SJSA1 (cell line): Measurements from ENCODE around the gene FGD5. TPM values are rescaled to one million over a fixed set of nuclear protein-coding genes. Genes with fewer than 3 reads are reported as not detected.

Experiments
- DNase-seq, 2 experiments: peaks; one replicate each; pipeline ENCODE4 v3.0.0-alpha.2; 2015 to 2020; ENCODE audit warnings: low spot score in 2 of 2, low read depth in 1 of 2
- H3K27ac ChIP-seq: fragments of 250-450 bp; sonication (Bioruptor Pico); 2 replicates; pipeline ENCODE4 v1.5.1; 2020; ENCODE audit warnings: mild to moderate bottlenecking, moderate library complexity
- H3K27me3 ChIP-seq: fragments of 250-450 bp; sonication (Bioruptor Pico); replicated peaks from 2 replicates; pipeline ENCODE4 v1.5.1; 2020; ENCODE audit warnings: mild to moderate bottlenecking, moderate library complexity
- H3K36me3 ChIP-seq: fragments of 250-450 bp; sonication (Bioruptor Pico); 2 replicates; pipeline ENCODE4 v1.5.1; 2020; ENCODE audit warnings: mild to moderate bottlenecking
- H3K4me1 ChIP-seq: fragments of 250-450 bp; sonication (Bioruptor Pico); replicated peaks from 2 replicates; pipeline ENCODE4 v1.6.1; 2021; ENCODE audit warnings: mild to moderate bottlenecking
- H3K4me3 ChIP-seq: fragments of 250-450 bp; sonication (Bioruptor Pico); 2 replicates; pipeline ENCODE4 v1.5.1; 2020; ENCODE audit warnings: mild to moderate bottlenecking
- H3K9me3 ChIP-seq: fragments of 250-450 bp; sonication (Bioruptor Pico); replicated peaks from 2 replicates; pipeline ENCODE4 v1.5.1; 2020; ENCODE audit warnings: mild to moderate bottlenecking
- total RNA-seq: library from RNA; depleted of rRNA; stranded (reverse); fragments of >200 nt; shearing (Covaris generic); gene quantifications from 2 replicates; pipeline ENCODE4 v1.2.3, GENCODE V29; 2014

The FGD5 gene
- total RNA-seq, 1 experiment from 2014 or later = not detected

DNA sequence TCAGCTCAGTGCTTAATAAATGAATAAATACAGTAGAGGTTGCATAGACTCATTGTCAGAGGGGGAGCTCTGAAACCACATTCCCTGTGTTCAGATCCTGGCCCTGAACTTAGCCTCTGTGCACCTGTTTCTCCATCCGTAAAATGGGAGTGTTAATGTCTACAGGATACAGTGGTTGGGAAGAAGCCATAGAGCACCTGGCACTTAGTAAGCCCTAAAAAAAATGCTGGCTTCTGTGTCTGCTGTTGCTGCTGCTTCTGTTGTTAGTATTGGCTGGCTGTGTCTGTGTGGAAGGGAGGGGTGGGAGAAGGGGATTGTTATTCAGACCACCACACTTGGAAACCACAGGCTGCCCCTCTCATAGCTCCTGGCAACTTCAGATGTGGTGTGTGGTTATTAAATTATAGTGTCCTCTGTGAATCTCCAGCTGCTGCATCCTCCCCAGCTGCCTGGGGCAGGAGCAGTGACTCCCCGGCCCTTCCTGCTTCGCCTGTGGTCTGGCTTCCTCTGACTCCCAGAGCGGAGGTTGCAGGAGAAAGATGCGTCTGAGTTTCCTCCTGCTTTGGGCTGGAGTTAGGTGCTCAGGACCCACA lies 31.0 kb downstream of the FGD5 start:
- H3K27me3 ChIP-seq = peaks cover 13% of the 10 kb centered on the region

GRCh38 chr3:14852058-14852594 lies 33.4 kb downstream of the FGD5 start:
- Histone ChIP-seq H3K4me1 (no peaks in the 10 kb centered on the region; the same call in 1 of the 2 replicates), H3K4me3 (no peak overlapping the region), H3K9me3 (no peaks in the 10 kb centered on the region), H3K27me3 (peaks cover 7% of the 10 kb centered on the region), H3K36me3 (no peaks in the 10 kb centered on the region), H3K27ac (no peak overlapping the region)
- no peak for DNase-seq

More for the DNA sequence above, 31.0 kb downstream of the FGD5 start:
- no peaks in the 10 kb centered on the region for H3K9me3 ChIP-seq
- DNase-seq = no peak
- H3K36me3 ChIP-seq = no peaks in the 10 kb centered on the region
- no peak overlapping the region for H3K4me3 ChIP-seq
- H3K4me1 ChIP-seq = no peaks in the 10 kb centered on the region; the same call in 1 of the 2 replicates
- no peak overlapping the region for H3K27ac ChIP-seq

DNA sequence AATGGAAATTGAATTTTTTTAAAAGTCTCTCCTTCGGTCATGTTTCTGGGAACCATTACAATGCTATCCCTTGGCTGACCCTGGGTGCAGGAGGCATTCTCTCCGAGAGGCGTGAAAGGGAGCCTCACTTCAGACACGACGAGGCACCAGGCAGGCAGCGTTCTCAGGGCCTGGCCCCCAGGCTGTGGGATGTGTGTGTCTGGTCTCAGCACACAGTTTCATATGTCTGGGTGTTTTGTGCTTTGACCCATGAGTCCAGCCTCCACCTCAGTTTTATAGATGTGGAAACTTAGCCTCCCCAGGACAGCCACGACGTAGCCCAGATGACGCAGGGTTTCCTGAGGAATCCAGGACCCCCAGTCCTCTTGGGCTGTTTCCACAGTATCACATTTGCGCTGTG lies 34.0 kb downstream of the FGD5 start:
- Histone ChIP-seq H3K4me3 (no peak overlapping the region), H3K27ac (no peak overlapping the region), H3K4me1 (no peaks in the 10 kb centered on the region; the same call in 1 of the 2 replicates), H3K9me3 (no peaks in the 10 kb centered on the region), H3K36me3 (no peaks in the 10 kb centered on the region), H3K27me3 (peaks cover 1% of the 10 kb centered on the region)
- no peak for DNase-seq

GRCh38 chr3:14853271-14853951 lies 34.6 kb downstream of the FGD5 start:
- no peaks in the 10 kb centered on the region for H3K4me1 ChIP-seq
- H3K27me3 ChIP-seq = no peaks in the 10 kb centered on the region
- H3K27ac ChIP-seq = no peak overlapping the region
- DNase-seq = no peak
- no peaks in the 10 kb centered on the region for H3K36me3 ChIP-seq
- H3K4me3 ChIP-seq = no peak overlapping the region
- no peaks in the 10 kb centered on the region for H3K9me3 ChIP-seq

DNA sequence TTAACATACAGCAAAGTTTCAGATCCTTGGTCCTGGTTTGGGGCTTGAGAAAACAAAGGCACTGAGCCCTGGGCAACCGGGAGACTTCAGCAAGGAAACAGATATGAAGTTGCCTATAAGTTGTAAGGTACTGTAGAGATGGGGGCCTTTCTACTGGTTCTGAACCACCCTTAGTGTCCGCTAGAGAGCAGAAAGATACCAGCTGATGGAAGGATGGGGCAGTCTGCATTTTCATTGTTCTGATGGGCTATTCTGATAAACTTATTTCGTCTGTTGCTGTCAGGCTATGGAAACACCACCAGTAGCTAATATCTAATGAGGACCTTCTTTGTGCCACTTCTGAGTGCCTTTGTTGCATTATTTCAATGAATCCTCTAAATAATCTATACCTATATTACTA lies 38.7 kb downstream of the FGD5 start:
- Histone ChIP-seq H3K27ac (no peak overlapping the region), H3K4me3 (no peak overlapping the region), H3K27me3 (no peaks in the 10 kb centered on the region), H3K36me3 (no peaks in the 10 kb centered on the region), H3K9me3 (no peaks in the 10 kb centered on the region), H3K4me1 (no peaks in the 10 kb centered on the region)
- no peak for DNase-seq

DNA sequence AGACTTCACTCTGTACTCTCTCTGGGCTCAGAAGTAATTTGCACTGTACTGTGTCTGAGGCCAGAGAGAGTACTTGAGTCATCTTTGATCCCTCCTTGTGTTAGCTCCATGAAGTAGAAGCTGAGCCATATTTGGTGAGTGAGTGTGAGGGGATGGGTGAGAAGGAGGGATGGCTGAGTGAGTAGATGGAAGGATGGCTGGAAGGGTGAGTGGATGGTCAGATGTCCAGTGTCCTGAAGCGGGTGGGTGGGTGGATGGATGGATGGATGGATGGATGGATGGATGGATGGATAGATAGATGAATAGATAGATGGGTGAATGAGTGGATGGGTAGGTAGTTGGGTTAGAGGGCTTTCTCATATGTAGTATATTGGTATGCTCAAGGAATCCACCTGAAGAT lies 39.3 kb downstream of the FGD5 start:
- no peak for DNase-seq
- H3K27ac ChIP-seq = no peak overlapping the region
- no peaks in the 10 kb centered on the region for H3K4me1 ChIP-seq
- H3K4me3 ChIP-seq = no peak overlapping the region
- no peaks in the 10 kb centered on the region for H3K9me3 ChIP-seq
- no peaks in the 10 kb centered on the region for H3K36me3 ChIP-seq
- no peaks in the 10 kb centered on the region for H3K27me3 ChIP-seq

DNA sequence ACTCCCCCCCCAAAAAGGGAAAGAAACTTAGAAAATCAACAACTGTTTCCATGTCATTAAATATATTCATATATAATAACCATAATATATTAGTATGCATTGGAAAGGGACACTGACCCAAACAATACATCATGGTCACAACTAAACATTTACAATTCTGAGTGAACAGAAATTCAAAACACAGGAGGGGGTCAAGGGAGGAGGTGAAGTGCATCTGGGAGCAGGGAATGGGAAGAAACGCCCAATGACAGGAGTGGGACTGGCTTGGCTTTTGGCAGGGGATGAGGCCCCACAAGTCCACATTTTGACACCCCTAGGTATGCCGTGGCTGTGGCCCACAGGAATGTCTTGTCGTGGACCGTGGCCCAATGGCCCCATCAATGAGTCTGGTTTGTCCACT lies 41.1 kb downstream of the FGD5 start:
- H3K4me3 ChIP-seq = no peak overlapping the region
- H3K27me3 ChIP-seq = no peaks in the 10 kb centered on the region
- H3K4me1 ChIP-seq = no peaks in the 10 kb centered on the region
- no peak for DNase-seq
- H3K9me3 ChIP-seq = no peaks in the 10 kb centered on the region
- H3K36me3 ChIP-seq = no peaks in the 10 kb centered on the region
- H3K27ac ChIP-seq = no peak overlapping the region

GRCh38 chr3:14861031-14861430 lies 42.3 kb downstream of the FGD5 start:
- no peaks in the 10 kb centered on the region for H3K27me3 ChIP-seq
- no peak for DNase-seq

GRCh38 chr3:14861446-14862302 lies 42.9 kb downstream of the FGD5 start:
- H3K9me3 ChIP-seq = no peaks in the 10 kb centered on the region
- no peak overlapping the region for H3K4me3 ChIP-seq
- no peaks in the 10 kb centered on the region for H3K36me3 ChIP-seq
- DNase-seq = no peak
- H3K27me3 ChIP-seq = no peaks in the 10 kb centered on the region
- no peaks in the 10 kb centered on the region for H3K4me1 ChIP-seq
- no peak overlapping the region for H3K27ac ChIP-seq

More at GRCh38 chr3:14861031-14861430, 42.3 kb downstream of the FGD5 start:
- no peaks in the 10 kb centered on the region for H3K4me1 ChIP-seq
- H3K9me3 ChIP-seq = no peaks in the 10 kb centered on the region
- no peak overlapping the region for H3K27ac ChIP-seq
- no peaks in the 10 kb centered on the region for H3K36me3 ChIP-seq
- no peak overlapping the region for H3K4me3 ChIP-seq

- Histone ChIP-seq H3K4me3 (no peak overlapping the region), H3K36me3 (no peaks in the 10 kb centered on the region), H3K27ac (no peak overlapping the region), H3K4me1 (no peaks in the 10 kb centered on the region), H3K9me3 (no peaks in the 10 kb centered on the region), H3K27me3 (no peaks in the 10 kb centered on the region)
- DNase-seq = no peak
These were observed 43.5 kb downstream of the FGD5 start for GRCh38 chr3:14862303-14862660.

DNA sequence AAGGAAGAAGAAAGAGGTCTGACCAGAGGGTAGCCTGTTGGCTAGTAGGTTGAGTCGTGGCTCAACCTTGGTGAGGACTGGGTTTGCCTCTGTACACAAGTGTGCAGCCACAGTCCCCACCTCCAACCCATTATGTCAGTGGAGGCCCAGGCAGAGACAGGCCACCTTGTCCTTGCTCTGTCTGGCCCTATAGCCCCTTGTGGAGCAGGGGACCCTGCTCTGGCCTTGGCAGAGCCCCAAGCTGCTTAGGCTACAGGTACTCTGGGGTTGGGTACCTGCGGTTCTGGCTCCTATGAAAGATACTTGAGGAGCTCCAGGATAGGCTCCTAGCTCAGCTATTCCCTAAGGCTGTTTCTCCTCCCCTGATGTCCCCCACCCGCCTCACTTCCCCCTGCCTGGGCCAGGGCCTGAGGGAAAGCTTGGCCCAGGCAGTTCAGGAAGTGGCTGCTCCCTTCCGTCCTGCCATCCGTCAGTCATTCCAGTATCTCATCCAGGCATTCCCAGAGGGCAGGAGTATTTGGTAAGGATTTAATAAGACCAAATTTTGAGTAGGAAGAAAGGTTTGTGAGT lies 44.0 kb downstream of the FGD5 start:
- no peaks in the 10 kb centered on the region for H3K36me3 ChIP-seq
- no peak for DNase-seq
- no peaks in the 10 kb centered on the region for H3K9me3 ChIP-seq
- H3K27ac ChIP-seq = no peak overlapping the region
- no peak overlapping the region for H3K4me3 ChIP-seq
- no peaks in the 10 kb centered on the region for H3K27me3 ChIP-seq
- no peaks in the 10 kb centered on the region for H3K4me1 ChIP-seq

- Histone ChIP-seq H3K36me3 (no peaks in the 10 kb centered on the region), H3K4me1 (no peaks in the 10 kb centered on the region), H3K27ac (no peak overlapping the region), H3K4me3 (no peak overlapping the region), H3K9me3 (no peaks in the 10 kb centered on the region), H3K27me3 (no peaks in the 10 kb centered on the region)
- no peak for DNase-seq
These were observed 44.8 kb downstream of the FGD5 start for GRCh38 chr3:14863333-14864100.

- Histone ChIP-seq H3K27ac (no peak overlapping the region), H3K4me3 (no peak overlapping the region), H3K9me3 (no peaks in the 10 kb centered on the region), H3K36me3 (no peaks in the 10 kb centered on the region), H3K27me3 (no peaks in the 10 kb centered on the region), H3K4me1 (no peaks in the 10 kb centered on the region)
- no peak for DNase-seq
These were observed 45.4 kb downstream of the FGD5 start for GRCh38 chr3:14864131-14864530.
